ENCODE data around the gene PLEKHG3.

- TF ChIP-seq CTCF (conservative IDR thresholded peaks at IDR 0.05; ENCODE audit: low read depth, low read length) (peak; percentile 88), SMC3 (IDR thresholded peaks at IDR 0.05; ENCODE audit: low read depth, low read length) (peak; percentile 89), RAD21 (IDR thresholded peaks at IDR 0.05; ENCODE audit: low read length) (peak; percentile 89), MAFK (IDR thresholded peaks at IDR 0.05; ENCODE audit: low read depth, low read length) (no peak)
Measured at GRCh38 chr14:64764641-64765520, 60.7 kb downstream of the PLEKHG3 start.
